Glutamatergic neuron (in vitro differentiated cells): ENCODE measurements around the gene SPOP. TPM values are rescaled to one million over a fixed set of nuclear protein-coding genes. Genes with fewer than 3 reads are reported as not detected.
A peak's percentile ranks its signal among the peaks of the same experiment; 100 is the strongest.
"Not testable (repeated sequence)": the region's sequence is repeated elsewhere in the genome, so short reads cannot be mapped to it uniquely, and the experiment has no call there.

Experiments
- DNase-seq: peaks from one replicate; pipeline ENCODE4 v3.0.0; 2022
- H3K27ac Mint-ChIP-seq: one replicate; pipeline ENCODE4 v1.8.0; 2020; ENCODE audit warnings: mild to moderate bottlenecking, mixed read lengths, inconsistent platforms; ENCODE audit not compliant: unreplicated experiment
- H3K27me3 Mint-ChIP-seq: one replicate; pipeline ENCODE4 v1.8.0; 2020; ENCODE audit warnings: mild to moderate bottlenecking, moderate library complexity, mixed read lengths, inconsistent platforms; ENCODE audit not compliant: unreplicated experiment
- H3K36me3 Mint-ChIP-seq: one replicate; pipeline ENCODE4 v1.8.0; 2020; ENCODE audit warnings: mild to moderate bottlenecking, mixed read lengths, inconsistent platforms; ENCODE audit not compliant: unreplicated experiment
- H3K4me1 Mint-ChIP-seq: one replicate; pipeline ENCODE4 v1.8.0; 2020; ENCODE audit warnings: mild to moderate bottlenecking, low read depth, mixed read lengths, inconsistent platforms; ENCODE audit not compliant: unreplicated experiment
- H3K4me3 Mint-ChIP-seq: one replicate; pipeline ENCODE4 v1.8.0; 2020; ENCODE audit warnings: mild to moderate bottlenecking, mixed read lengths, inconsistent platforms; ENCODE audit not compliant: unreplicated experiment
- H3K9me3 Mint-ChIP-seq: one replicate; pipeline ENCODE4 v1.8.0; 2020; ENCODE audit warnings: mild to moderate bottlenecking, moderate library complexity, mixed read lengths, inconsistent platforms; ENCODE audit not compliant: unreplicated experiment
- total RNA-seq: library from RNA; stranded (reverse); fragmentation: NEBNext Ultra II Directional; extraction: Animal tissue kit (Norgen Biotek cat#: 25700); gene quantifications from one replicate; pipeline ENCODE4 v1.2.1, GENCODE V29; 2021; ENCODE audit not compliant: unreplicated experiment
- TF ChIP-seq, protein P1 (sequence below): fragments of 200-600 bp; sonication (generic); IDR thresholded peaks from one replicate; pipeline ENCODE4 v1.5.0; 2021; ENCODE audit not compliant: partially characterized antibody, unreplicated experiment

The SPOP gene
- total RNA-seq, 1 donor from 2014 or later, result 49.5 TPM

DNA sequence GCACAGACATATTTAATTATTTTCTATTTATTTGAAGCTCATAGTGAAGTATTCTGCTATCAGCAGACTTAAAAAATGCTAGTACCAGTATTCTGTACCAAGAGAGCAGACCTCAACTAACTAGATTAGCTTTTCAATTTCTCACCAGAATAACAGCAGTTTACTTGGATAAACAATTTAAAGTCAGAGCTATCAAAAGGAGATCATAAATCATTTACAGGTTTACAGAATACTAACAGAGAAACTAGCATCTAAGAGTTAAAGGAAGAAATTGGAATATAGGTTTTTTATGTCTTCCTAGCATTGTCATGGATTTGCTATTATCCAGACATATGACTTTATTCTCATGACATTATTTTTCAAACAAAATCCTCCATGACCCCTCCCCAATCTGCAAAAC is 3.4 kb downstream of the SPOP start:
- peak overlapping the region; percentile 49 for H3K4me3 Mint-ChIP-seq

DNA sequence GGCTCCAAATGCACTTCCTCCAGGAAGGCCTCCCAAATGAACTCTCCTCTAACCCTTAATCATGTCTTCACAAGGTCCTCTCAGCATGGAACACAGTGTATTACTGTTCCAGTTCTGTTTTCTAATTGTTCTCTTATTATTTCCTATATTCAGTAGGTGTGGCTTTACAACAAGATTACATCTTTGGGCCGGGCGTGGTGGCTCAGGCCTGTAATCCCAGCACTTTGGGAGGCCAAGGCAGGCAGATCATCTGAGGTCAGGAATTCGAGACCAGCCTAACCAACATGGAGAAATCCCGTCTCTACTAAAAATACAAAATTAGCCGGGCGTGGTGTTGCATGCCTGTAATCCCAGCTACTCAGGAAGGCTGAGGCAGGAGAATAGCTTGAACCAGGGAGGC is 4.2 kb downstream of the SPOP start:
- not testable (repeated sequence) for H3K36me3 Mint-ChIP-seq, H3K4me3 Mint-ChIP-seq, DNase-seq, H3K27me3 Mint-ChIP-seq, H3K27ac Mint-ChIP-seq
- Mint-ChIP-seq H3K4me1 (peaks cover 29% of the 10 kb centered on the region), H3K9me3 (peaks cover 18% of the 10 kb centered on the region)

More for the DNA sequence above, 3.4 kb downstream of the SPOP start:
- no peak for DNase-seq
- Mint-ChIP-seq H3K36me3 (no peaks in the 10 kb centered on the region), H3K4me1 (peaks cover 29% of the 10 kb centered on the region), H3K27me3 (peaks cover 10% of the 10 kb centered on the region), H3K9me3 (peaks cover 18% of the 10 kb centered on the region), H3K27ac (no peak overlapping the region)
- TF ChIP-seq, protein P1, sequence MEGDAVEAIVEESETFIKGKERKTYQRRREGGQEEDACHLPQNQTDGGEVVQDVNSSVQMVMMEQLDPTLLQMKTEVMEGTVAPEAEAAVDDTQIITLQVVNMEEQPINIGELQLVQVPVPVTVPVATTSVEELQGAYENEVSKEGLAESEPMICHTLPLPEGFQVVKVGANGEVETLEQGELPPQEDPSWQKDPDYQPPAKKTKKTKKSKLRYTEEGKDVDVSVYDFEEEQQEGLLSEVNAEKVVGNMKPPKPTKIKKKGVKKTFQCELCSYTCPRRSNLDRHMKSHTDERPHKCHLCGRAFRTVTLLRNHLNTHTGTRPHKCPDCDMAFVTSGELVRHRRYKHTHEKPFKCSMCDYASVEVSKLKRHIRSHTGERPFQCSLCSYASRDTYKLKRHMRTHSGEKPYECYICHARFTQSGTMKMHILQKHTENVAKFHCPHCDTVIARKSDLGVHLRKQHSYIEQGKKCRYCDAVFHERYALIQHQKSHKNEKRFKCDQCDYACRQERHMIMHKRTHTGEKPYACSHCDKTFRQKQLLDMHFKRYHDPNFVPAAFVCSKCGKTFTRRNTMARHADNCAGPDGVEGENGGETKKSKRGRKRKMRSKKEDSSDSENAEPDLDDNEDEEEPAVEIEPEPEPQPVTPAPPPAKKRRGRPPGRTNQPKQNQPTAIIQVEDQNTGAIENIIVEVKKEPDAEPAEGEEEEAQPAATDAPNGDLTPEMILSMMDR, result no peak

DNA sequence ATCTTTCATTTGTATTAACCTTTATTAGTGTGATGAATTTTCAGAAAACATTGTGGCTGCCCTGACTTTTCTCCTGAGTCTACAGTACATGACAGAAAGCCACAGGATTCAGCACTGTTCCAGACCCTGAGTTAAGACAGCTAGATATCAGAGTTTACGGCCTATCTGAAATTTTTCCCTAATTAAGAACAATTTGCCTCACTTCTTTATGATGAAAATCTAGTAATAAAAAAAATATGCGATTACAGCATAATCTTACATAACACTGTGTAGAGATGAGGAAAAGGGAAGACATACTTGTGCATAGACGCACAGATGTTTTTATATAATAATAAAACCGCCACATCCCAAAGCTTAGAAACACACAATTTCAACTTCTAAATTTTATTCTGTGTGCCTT is 7.3 kb downstream of the SPOP start:
- TF ChIP-seq, protein P1, result no peak
- H3K4me1 Mint-ChIP-seq, result peaks cover 17% of the 10 kb centered on the region
- no peak for DNase-seq
- no peaks in the 10 kb centered on the region for H3K36me3 Mint-ChIP-seq
- H3K4me3 Mint-ChIP-seq, result no peak overlapping the region
- peaks cover 1% of the 10 kb centered on the region for H3K9me3 Mint-ChIP-seq
- no peaks in the 10 kb centered on the region for H3K27me3 Mint-ChIP-seq
- H3K27ac Mint-ChIP-seq, result no peak overlapping the region

DNA sequence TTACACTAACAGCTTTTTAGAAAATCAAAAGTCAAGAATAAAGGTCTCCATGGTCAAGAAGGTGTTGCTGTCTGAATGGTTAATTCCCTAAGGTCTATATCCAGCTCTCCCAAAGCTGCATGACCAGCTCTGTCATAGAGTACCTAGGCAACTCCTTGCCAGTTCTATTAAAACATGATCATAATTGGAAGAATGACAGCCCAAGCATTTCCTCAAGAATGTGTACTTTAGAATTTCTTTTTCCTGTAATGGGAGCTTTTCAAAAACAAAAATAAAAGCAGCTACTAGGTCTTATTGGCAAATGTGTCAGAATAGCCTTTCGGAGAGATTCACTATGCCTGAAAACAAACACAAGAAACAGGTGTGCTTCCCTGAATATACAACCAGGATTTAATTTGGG is 7.9 kb downstream of the SPOP start:
- no peaks in the 10 kb centered on the region for H3K36me3 Mint-ChIP-seq
- no peak for DNase-seq
- H3K4me3 Mint-ChIP-seq, result no peak overlapping the region
- H3K27me3 Mint-ChIP-seq, result no peaks in the 10 kb centered on the region
- H3K4me1 Mint-ChIP-seq, result peaks cover 12% of the 10 kb centered on the region
- TF ChIP-seq, protein P1, result no peak
- no peak overlapping the region for H3K27ac Mint-ChIP-seq
- peaks cover 1% of the 10 kb centered on the region for H3K9me3 Mint-ChIP-seq

DNA sequence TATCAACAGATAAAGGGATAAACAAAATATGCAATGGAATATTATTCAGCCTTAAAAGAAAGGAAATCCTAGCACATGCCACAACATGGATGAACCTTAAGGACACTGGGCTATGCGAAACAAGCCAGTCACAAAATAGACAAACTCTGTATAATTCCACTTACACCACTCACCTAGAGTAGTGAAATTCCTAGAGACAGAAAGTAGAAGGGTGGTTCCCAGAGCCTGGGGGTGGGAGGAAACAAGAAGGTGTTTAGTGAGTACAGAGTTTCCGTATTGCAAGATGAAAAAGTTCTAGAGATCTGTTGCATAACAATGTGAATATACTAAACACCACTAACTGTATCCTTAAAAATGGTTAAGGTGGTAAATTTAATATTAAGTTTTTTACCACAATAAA is 10.0 kb downstream of the SPOP start:
- peaks cover 6% of the 10 kb centered on the region for H3K4me1 Mint-ChIP-seq
- H3K27ac Mint-ChIP-seq, result no peak overlapping the region
- no peaks in the 10 kb centered on the region for H3K27me3 Mint-ChIP-seq
- TF ChIP-seq, protein P1, result no peak
- H3K9me3 Mint-ChIP-seq, result peaks cover 3% of the 10 kb centered on the region
- no peak for DNase-seq
- peaks cover 2% of the 10 kb centered on the region for H3K36me3 Mint-ChIP-seq
- H3K4me3 Mint-ChIP-seq, result no peak overlapping the region
